CD14-positive monocyte (primary cell): ENCODE results near the gene NUP214. TPM values are rescaled to one million over a fixed set of nuclear protein-coding genes. Genes with fewer than 3 reads are reported as not detected.

ENCODE experiments used
- DNase-seq, 3 donors: peaks; one replicate each; pipeline ENCODE4 v3.0.0-alpha.2; 2011 to 2022
- H2AFZ ChIP-seq: 2 replicates; pipeline ENCODE4 v1.6.0; 2012; ENCODE audit warnings: mild to moderate bottlenecking, low read depth, low read length, inconsistent platforms; ENCODE audit not compliant: insufficient read depth, poor library complexity, severe bottlenecking
- H3K27ac ChIP-seq, 2 donors: 1 replicate in 1 of 2; 2 replicates in 1 of 2; pipeline ENCODE4 v1.5.1; 2012 to 2013; ENCODE audit warnings: low read length in 2 of 2, control low read depth in 1 of 2, inconsistent platforms in 1 of 2, low read depth in 1 of 2, mild to moderate bottlenecking in 1 of 2
- H3K27me3 ChIP-seq, 2 donors: one replicate each; pipeline versions ENCODE4 v1.6.0 to v1.6.1; 2011 to 2013; ENCODE audit warnings: low read length in 2 of 2; ENCODE audit not compliant: control insufficient read depth in 2 of 2, insufficient read depth in 2 of 2
- H3K36me3 ChIP-seq, 2 donors: replicated peaks in 1 of 2; 1 replicate in 1 of 2; 2 replicates in 1 of 2; pipeline versions ENCODE4 v1.5.1 to v1.6.1; 2012 to 2013; ENCODE audit warnings: low read length in 2 of 2, control low read depth in 1 of 2, inconsistent platforms in 1 of 2, mild to moderate bottlenecking in 1 of 2; ENCODE audit not compliant: insufficient read depth in 2 of 2, control insufficient read depth in 1 of 2
- H3K4me1 ChIP-seq, 2 donors: 1 replicate in 1 of 2; 2 replicates in 1 of 2; pipeline versions ENCODE4 v1.5.1 to v1.6.1; 2012 to 2013; ENCODE audit warnings: low read length in 2 of 2, control low read depth in 1 of 2, inconsistent platforms in 1 of 2, mild to moderate bottlenecking in 1 of 2, moderate library complexity in 1 of 2; ENCODE audit not compliant: insufficient read depth in 2 of 2, control insufficient read depth in 1 of 2
- H3K4me2 ChIP-seq: replicated peaks from 2 replicates; pipeline ENCODE3; 2012; ENCODE audit warnings: low read length, moderate library complexity, mild to moderate bottlenecking; ENCODE audit not compliant: poor library complexity, severe bottlenecking; ENCODE audit errors: extremely low read depth
- H3K4me3 ChIP-seq, 3 experiments: fragments of 200-600 bp in 1 of 3; sonication (generic) in 1 of 3; replicated peaks in 1 of 3; 1 replicate in 2 of 3; 2 replicates in 1 of 3; pipeline ENCODE4 v1.5.1; 2011 to 2013; ENCODE audit warnings: low read length in 3 of 3, mild to moderate bottlenecking in 3 of 3, control low read depth in 2 of 3, low read depth in 2 of 3, inconsistent platforms in 1 of 3, moderate library complexity in 1 of 3
- H3K79me2 ChIP-seq: 2 replicates; pipeline ENCODE4 v1.6.0; 2012; ENCODE audit warnings: mild to moderate bottlenecking, control low read depth, inconsistent platforms, low read length, moderate library complexity; ENCODE audit not compliant: insufficient read depth
- H3K9ac ChIP-seq: 2 replicates; pipeline ENCODE4 v1.6.0; 2017; ENCODE audit warnings: low read length, mild to moderate bottlenecking; ENCODE audit not compliant: insufficient read depth, poor library complexity, severe bottlenecking
- H3K9me3 ChIP-seq, 2 donors: replicated peaks in 1 of 2; 1 replicate in 1 of 2; 2 replicates in 1 of 2; pipeline versions ENCODE4 v1.5.1 to v1.6.1; 2012 to 2013; ENCODE audit warnings: low read length in 2 of 2, control low read depth in 1 of 2; ENCODE audit not compliant: control insufficient read depth in 1 of 2, insufficient read depth in 1 of 2
- H4K20me1 ChIP-seq: 2 replicates; pipeline ENCODE4 v1.6.0; 2012; ENCODE audit warnings: mild to moderate bottlenecking, low read length, control low read depth, moderate library complexity; ENCODE audit not compliant: insufficient read depth
- H3K27ac Mint-ChIP-seq, 7 donors: one replicate each; pipeline ENCODE4 v1.8.0; 2020; ENCODE audit warnings: mild to moderate bottlenecking in 7 of 7, mixed read lengths in 7 of 7, moderate library complexity in 6 of 7, inconsistent platforms in 2 of 7
- H3K27me3 Mint-ChIP-seq, 3 donors: one replicate each; pipeline ENCODE4 v1.8.0; 2021 to 2022; ENCODE audit warnings: low read depth in 3 of 3, mild to moderate bottlenecking in 3 of 3, mixed read lengths in 3 of 3, moderate library complexity in 3 of 3, inconsistent platforms in 1 of 3
- H3K36me3 Mint-ChIP-seq, 2 donors: one replicate each; pipeline ENCODE4 v1.8.0; 2020; ENCODE audit warnings: mixed read lengths in 2 of 2, inconsistent platforms in 1 of 2, mild to moderate bottlenecking in 1 of 2
- H3K4me1 Mint-ChIP-seq: one replicate; pipeline ENCODE4 v1.8.0; 2020; ENCODE audit warnings: mild to moderate bottlenecking, mixed read lengths
- H3K4me3 Mint-ChIP-seq, 2 donors: one replicate each; pipeline ENCODE4 v1.8.0; 2020; ENCODE audit warnings: mild to moderate bottlenecking in 2 of 2, mixed read lengths in 2 of 2, moderate library complexity in 1 of 2
- H3K9me3 Mint-ChIP-seq, 7 donors: one replicate each; pipeline ENCODE4 v1.8.0; 2020 to 2022; ENCODE audit warnings: mixed read lengths in 7 of 7, mild to moderate bottlenecking in 6 of 7, moderate library complexity in 6 of 7, inconsistent platforms in 2 of 7
- CTCF ChIP-seq: fragments of 200-600 bp; IDR thresholded peaks from one replicate; pipeline ENCODE4 v1.8.0; 2022; ENCODE audit warnings: antibody characterized with exemption, mild to moderate bottlenecking
- WGBS: methylation state at CpG from one replicate; pipeline ENCODE4 v1.1.5; 2013; ENCODE audit warnings: missing lambda C conversion rate; ENCODE audit not compliant: insufficient coverage; 5-methylcytosine and 5-hydroxymethylcytosine counted together
- intact Hi-C, 2 donors: fragments of 100-400 bp; cut with micrococcal nuclease; formaldehyde crosslinking; loops; one replicate each; pipeline versions ENCODE4 v1.15.0 to v1.15.1; 2023
- polyA plus RNA-seq, 3 donors: library from polyadenylated mRNA; depleted of rRNA in 1 of 3; unstranded in 2 of 3; stranded (reverse) in 1 of 3; fragments of 300-500 nt in 2 of 3; fragments of >200 nt in 1 of 3; fragmentation: Illumina TruSeq in 2 of 3; gene quantifications; 1 replicate in 2 of 3; 2 replicates in 1 of 3; pipeline ENCODE4 v1.2.3, GENCODE V29; 2012 to 2021

Gene NUP214
- polyA plus RNA-seq, 3 donors, result 94.9 to 329 (median 214) TPM

- Mint-ChIP-seq H3K36me3 (peaks cover 50 to 72% of the 10 kb centered on the region in 2 donors), H3K4me3 (no peak overlapping the region), H3K4me1 (peaks cover 9% of the 10 kb centered on the region), H3K9me3 (peaks cover 6 to 11% (median 9%) of the 10 kb centered on the region in 7 donors), H3K27ac (no peak overlapping the region), H3K27me3 (peaks cover 0 to 3% (median 0%) of the 10 kb centered on the region in 3 donors)
- H3K27me3 ChIP-seq, result no peaks in the 10 kb centered on the region
- H3K9ac ChIP-seq, result no peak overlapping the region
- intact Hi-C loops, result no loop called here
- no peak overlapping the region for H3K4me2 ChIP-seq
- WGBS, result 60% methylated on average over 3 of the region's 4 CpGs
- H3K9me3 ChIP-seq, result peaks cover 7 to 8% of the 10 kb centered on the region in 2 donors
- TF ChIP-seq CTCF, result no peak
- H3K79me2 ChIP-seq, result no peaks in the 10 kb centered on the region
- no peak overlapping the region for H2AFZ ChIP-seq
- no peaks in the 10 kb centered on the region for H3K4me1 ChIP-seq
- no peak overlapping the region for H3K27ac ChIP-seq
- peaks cover 23 to 88% of the 10 kb centered on the region in 2 donors for H3K36me3 ChIP-seq
- no peak overlapping the region for H3K4me3 ChIP-seq
- no peak for DNase-seq
- no peaks in the 10 kb centered on the region for H4K20me1 ChIP-seq
Observed at GRCh38 chr9:131216806-131217205, 91.4 kb downstream of the NUP214 start.

DNA sequence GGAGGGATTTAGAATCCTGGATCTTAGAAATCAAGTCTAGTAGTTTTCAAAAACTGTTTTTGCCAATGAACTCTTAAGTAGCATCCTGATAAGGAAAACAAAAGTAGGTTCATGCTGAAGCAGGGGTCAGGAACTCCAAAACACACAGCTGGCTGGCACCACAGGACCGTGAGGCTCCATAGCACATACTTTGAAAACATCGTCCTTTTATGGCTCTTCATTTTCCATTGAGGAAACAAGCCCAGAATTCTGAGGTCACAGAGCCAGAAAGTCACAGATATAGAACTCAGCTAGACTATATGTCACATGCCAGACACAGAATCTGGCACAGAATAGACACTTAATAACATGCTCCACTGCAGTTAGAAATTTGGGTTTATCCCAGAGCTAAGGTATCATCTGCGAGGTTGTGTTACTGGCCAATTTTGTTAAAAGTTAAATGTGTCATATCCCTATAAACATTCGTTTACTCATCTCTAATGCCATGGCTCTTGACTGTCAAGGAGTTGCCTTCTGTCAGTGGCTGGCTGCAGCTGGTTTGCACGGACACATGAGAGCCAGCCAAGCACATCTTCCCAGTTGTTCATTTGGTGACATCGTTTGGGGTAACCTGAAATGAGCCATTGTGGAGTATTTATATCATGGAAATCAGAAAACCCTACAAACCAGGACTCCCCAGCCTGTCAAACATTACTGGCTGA, 92.1 kb downstream of the NUP214 start:
- Histone ChIP-seq H3K36me3 (peaks cover 23 to 81% of the 10 kb centered on the region in 2 donors), H3K9me3 (peaks cover under 1% of the 10 kb centered on the region in 2 donors), H3K79me2 (no peaks in the 10 kb centered on the region), H3K27ac (no peak overlapping the region), H3K9ac (no peak overlapping the region), H2AFZ (no peak overlapping the region), H3K4me2 (no peak overlapping the region), H3K4me1 (no peaks in the 10 kb centered on the region), H4K20me1 (no peaks in the 10 kb centered on the region), H3K27me3 (no peaks in the 10 kb centered on the region), H3K4me3 (no peak overlapping the region)
- no peak for TF ChIP-seq CTCF
- Mint-ChIP-seq H3K27ac (peak overlapping the region in 1 of 7 donors; percentile 20), H3K36me3 (peaks cover 45 to 70% of the 10 kb centered on the region in 2 donors), H3K4me3 (no peak overlapping the region), H3K9me3 (peaks cover 0 to 5% (median 2%) of the 10 kb centered on the region in 7 donors), H3K4me1 (peaks cover 6% of the 10 kb centered on the region), H3K27me3 (peaks cover 0 to 3% (median 0%) of the 10 kb centered on the region in 3 donors)
- WGBS, result 100% methylated on average over 1 of the region's 6 CpGs
- intact Hi-C loops, result no loop called here
- no peak for DNase-seq
